A673 (cell line): Measurements from ENCODE around the gene CA6. TPM values are rescaled to one million over a fixed set of nuclear protein-coding genes. Genes with fewer than 3 reads are reported as not detected.

Experiments used
- BruUV-seq: library from RNA; stranded (reverse); fragments of 400-500 nt; replicated peaks from 2 replicates; lab custom pipeline; 2021; lab: Mats Ljungman, UMichigan
- CTCF ChIA-PET: fragments of 300-600 bp; sonication (Branson Sonifier 250); formaldehyde crosslinking; loops from one replicate; lab custom pipeline; 2022; ENCODE audit warnings: antibody characterized with exemption; lab: Charles Lee
- POLR2A ChIA-PET: fragments of 300-600 bp; sonication (Branson Sonifier 250); formaldehyde crosslinking; loops from one replicate; lab custom pipeline; 2022; ENCODE audit warnings: antibody characterized with exemption; ENCODE audit not compliant: low non-redundant PET; lab: Charles Lee
- DNase-seq: peaks from one replicate; pipeline ENCODE4 v3.0.0-alpha.2; 2015; ENCODE audit warnings: low spot score
- H3K27ac ChIP-seq: fragments of 200-600 bp; sonication (generic); 2 replicates; pipeline ENCODE4 v1.5.1; 2016; ENCODE audit warnings: mixed run types, low read depth, mild to moderate bottlenecking, mixed read lengths, antibody characterized with exemption, low read length; ENCODE audit not compliant: poor library complexity, severe bottlenecking
- H3K27me3 ChIP-seq: fragments of 200-600 bp; sonication (generic); replicated peaks from 2 replicates; pipeline ENCODE4 v1.6.1; 2017; ENCODE audit warnings: mixed run types, low read depth, mild to moderate bottlenecking, mixed read lengths, antibody characterized with exemption, low read length; ENCODE audit not compliant: insufficient read depth, poor library complexity
- H3K36me3 ChIP-seq: fragments of 200-600 bp; sonication (generic); 2 replicates; pipeline ENCODE4 v1.6.1; 2016; ENCODE audit warnings: mixed run types, mild to moderate bottlenecking, mixed read lengths, antibody characterized with exemption, low read length; ENCODE audit not compliant: insufficient read depth, poor library complexity, severe bottlenecking
- H3K4me1 ChIP-seq: fragments of 200-600 bp; sonication (generic); 2 replicates; pipeline ENCODE4 v1.6.1; 2017; ENCODE audit warnings: mixed run types, mild to moderate bottlenecking, mixed read lengths, antibody characterized with exemption, low read length; ENCODE audit not compliant: insufficient read depth, poor library complexity, severe bottlenecking
- H3K4me3 ChIP-seq: fragments of 200-600 bp; sonication (generic); 2 replicates; pipeline ENCODE4 v1.5.1; 2016; ENCODE audit warnings: low read depth, mixed run types, mild to moderate bottlenecking, mixed read lengths, low read length; ENCODE audit not compliant: poor library complexity, severe bottlenecking
- H3K9me3 ChIP-seq: fragments of 200-600 bp; sonication (generic); 2 replicates; pipeline ENCODE4 v1.6.1; 2016; ENCODE audit warnings: mixed run types, low read depth, mild to moderate bottlenecking, mixed read lengths, antibody characterized with exemption, low read length; ENCODE audit not compliant: poor library complexity, severe bottlenecking
- EZH2 ChIP-seq: fragments of 200-600 bp; sonication (generic); IDR thresholded peaks from 2 replicates; pipeline ENCODE4 v1.6.1; 2017; ENCODE audit warnings: borderline replicate concordance, low read depth, mild to moderate bottlenecking, mixed read lengths, antibody characterized with exemption, low read length; ENCODE audit not compliant: poor library complexity, severe bottlenecking
- intact Hi-C: fragments of 100-400 bp; cut with micrococcal nuclease; formaldehyde crosslinking; loops from one replicate; pipeline ENCODE4 v1.10.0; 2022; ENCODE audit not compliant: unreplicated experiment
- total RNA-seq: library from RNA; stranded (reverse); gene quantifications from 2 replicates; pipeline ENCODE4 v1.2.3, GENCODE V29; 2021
- TF ChIP-seq, protein P1 (sequence below): fragments of 300-800, 200-600 bp; sonication (generic); conservative IDR thresholded peaks from 2 replicates; pipeline ENCODE4 v1.5.1; 2017; ENCODE audit warnings: low read depth, mild to moderate bottlenecking, antibody characterized with exemption, low read length, moderate library complexity, mixed read lengths

CA6 gene
- total RNA-seq, 1 experiment from 2014 or later = not detected

DNA sequence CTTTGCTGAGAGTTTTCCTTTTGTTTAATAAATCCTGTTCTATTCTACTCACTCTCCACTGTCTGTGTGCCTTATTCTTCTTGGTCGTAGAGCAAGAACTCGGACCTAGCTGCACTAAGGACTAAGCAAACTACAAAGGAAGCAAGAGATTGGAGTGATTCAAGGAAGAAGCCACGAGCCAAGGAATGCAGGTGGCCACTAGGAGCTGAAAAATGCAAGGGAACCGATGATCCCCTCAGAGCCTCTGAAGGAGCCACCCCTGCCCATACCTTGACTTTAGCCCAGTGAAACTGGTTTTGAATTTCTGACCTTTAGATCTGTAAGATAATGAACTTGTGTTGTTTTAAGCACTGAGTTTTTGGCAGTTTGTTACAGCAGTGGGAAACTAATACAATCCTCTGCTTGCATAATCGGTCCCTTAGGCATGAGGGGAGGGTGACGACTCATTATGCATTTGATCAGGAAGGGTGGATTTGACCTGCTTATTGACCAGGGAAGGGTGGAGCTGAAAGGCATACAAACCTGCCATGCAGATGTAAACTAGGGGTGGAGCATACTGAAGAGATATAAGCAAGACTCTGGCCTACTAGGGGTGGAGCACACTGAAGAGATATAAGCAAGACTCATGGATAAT is 6.2 kb upstream of the CA6 start:
- Histone ChIP-seq H3K4me1 (peaks cover 30% of the 10 kb centered on the region), H3K9me3 (no peaks in the 10 kb centered on the region), H3K27me3 (no peaks in the 10 kb centered on the region), H3K27ac (no peak overlapping the region), H3K36me3 (no peaks in the 10 kb centered on the region), H3K4me3 (no peak overlapping the region)
- no peak for DNase-seq
- intact Hi-C loops = no loop called here
- ChIA-PET CTCF (interaction anchor here (0.6 kb wide), 1 partner anchor 66 kb away, joined by 3 read pairs; no protein-coding TSS in a partner anchor), POLR2A (no interaction called here)
- no peak for TF ChIP-seq EZH2
- TF ChIP-seq, protein P1, sequence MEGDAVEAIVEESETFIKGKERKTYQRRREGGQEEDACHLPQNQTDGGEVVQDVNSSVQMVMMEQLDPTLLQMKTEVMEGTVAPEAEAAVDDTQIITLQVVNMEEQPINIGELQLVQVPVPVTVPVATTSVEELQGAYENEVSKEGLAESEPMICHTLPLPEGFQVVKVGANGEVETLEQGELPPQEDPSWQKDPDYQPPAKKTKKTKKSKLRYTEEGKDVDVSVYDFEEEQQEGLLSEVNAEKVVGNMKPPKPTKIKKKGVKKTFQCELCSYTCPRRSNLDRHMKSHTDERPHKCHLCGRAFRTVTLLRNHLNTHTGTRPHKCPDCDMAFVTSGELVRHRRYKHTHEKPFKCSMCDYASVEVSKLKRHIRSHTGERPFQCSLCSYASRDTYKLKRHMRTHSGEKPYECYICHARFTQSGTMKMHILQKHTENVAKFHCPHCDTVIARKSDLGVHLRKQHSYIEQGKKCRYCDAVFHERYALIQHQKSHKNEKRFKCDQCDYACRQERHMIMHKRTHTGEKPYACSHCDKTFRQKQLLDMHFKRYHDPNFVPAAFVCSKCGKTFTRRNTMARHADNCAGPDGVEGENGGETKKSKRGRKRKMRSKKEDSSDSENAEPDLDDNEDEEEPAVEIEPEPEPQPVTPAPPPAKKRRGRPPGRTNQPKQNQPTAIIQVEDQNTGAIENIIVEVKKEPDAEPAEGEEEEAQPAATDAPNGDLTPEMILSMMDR = no peak
- BruUV-seq = no TSS peak

DNA sequence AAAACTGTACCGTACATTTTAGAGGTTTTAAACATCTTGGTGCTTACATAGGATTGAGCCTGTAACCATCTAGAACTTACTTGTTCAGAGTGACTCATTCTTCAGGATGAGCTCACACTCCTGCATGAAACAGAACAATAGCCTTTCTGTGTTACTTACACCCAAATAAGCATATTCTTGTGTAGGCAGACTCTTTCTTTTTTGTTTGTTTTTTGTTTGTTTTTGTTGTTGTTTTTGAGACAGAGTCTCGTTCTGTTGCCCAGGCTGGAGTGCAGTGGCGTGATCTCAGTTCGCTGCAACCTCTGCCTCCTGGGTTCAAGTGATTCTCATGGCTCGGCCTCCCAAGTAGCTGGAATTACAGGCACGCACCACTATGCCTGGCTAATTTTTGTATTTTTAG is 3.8 kb upstream of the CA6 start:
- Histone ChIP-seq H3K27me3 (no peaks in the 10 kb centered on the region), H3K27ac (no peak overlapping the region), H3K9me3 (no peaks in the 10 kb centered on the region), H3K36me3 (no peaks in the 10 kb centered on the region), H3K4me1 (peaks cover 37% of the 10 kb centered on the region), H3K4me3 (no peak overlapping the region)
- intact Hi-C loops = no loop called here
- ChIA-PET CTCF (interaction anchor here (1.8 kb wide), 1 partner anchor 63 kb away, joined by 4 read pairs; no protein-coding TSS in a partner anchor), POLR2A (no interaction called here)
- BruUV-seq = no TSS peak
- TF ChIP-seq EZH2 = no peak
- TF ChIP-seq, protein P1 = no peak
- peak; percentile 28 for DNase-seq

DNA sequence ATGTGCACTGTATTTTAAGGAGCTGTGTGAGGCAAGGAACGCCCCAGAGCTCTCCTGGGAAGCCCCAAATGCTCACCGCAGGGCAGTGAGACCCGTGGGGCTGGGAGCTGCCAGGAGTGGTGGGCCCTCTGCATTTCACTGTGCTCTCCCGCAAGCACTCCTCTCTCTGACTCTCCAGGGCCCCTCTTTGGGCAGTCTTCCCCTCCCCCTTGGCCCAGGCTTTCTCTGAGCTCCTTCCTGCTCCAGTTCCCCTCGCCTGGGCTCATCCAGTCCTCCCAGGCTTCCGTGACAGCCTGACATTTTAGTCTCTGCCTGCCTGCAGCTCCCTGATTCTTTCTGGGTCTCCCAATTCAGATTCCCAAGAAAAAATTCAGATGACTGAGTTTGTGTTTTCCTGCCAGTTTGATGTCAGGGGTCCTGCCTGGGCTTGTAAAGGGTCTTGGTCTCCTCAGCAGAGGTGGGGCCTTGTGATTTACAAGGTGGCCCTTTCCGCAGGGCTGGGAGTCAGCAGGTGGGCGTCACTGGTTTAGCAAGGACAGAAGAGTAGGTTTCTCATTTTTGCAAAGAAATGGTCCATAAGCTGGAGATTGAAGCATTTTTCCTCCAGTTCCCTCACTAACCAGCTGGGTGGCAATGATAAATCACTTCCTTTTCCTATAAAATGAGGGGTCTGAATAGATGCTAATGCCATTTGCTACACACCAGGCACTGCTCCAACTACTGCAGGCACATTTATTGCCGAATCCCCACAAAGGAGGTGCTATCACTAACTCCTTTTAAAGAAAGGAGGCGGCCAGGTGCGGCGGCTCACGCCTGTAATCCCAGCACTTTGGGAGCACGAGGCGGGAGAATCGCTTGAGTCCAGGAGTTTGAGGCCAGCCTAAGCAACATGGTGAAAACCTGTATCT is 1.9 kb upstream of the CA6 start:
- CTCF ChIA-PET = interaction anchor here (1.2 kb wide), 1 partner anchor 45 kb away, joined by 3 read pairs; no protein-coding TSS in a partner anchor
- DNase-seq = peak; percentile 85
- H3K27ac ChIP-seq = peak overlapping the region; percentile 69
- H3K4me1 ChIP-seq = peaks cover 28% of the 10 kb centered on the region
- TF ChIP-seq EZH2 = no peak
- TF ChIP-seq, protein P1 = no peak
- POLR2A ChIA-PET = interaction anchor here (0.7 kb wide), 2 partner anchors 348 to 994 kb away, joined by 3 read pairs; no protein-coding TSS in a partner anchor
- no peaks in the 10 kb centered on the region for H3K36me3 ChIP-seq
- intact Hi-C loops = no loop called here
- no peak overlapping the region for H3K4me3 ChIP-seq
- no peaks in the 10 kb centered on the region for H3K27me3 ChIP-seq
- H3K9me3 ChIP-seq = no peaks in the 10 kb centered on the region
- no TSS peak for BruUV-seq
